Vagina (tissue), 2 donors: ENCODE results near the gene MPPED2.

Experiments
- CTCF ChIP-seq, 3 experiments: fragments of 450-650 bp in 2 of 3; fragments of 200-600 bp in 1 of 3; sonication (generic) in 1 of 3; IDR thresholded peaks; one replicate each; pipeline ENCODE4 v1.5.1; 2017 to 2019; ENCODE audit warnings: antibody characterized with exemption in 3 of 3, mild to moderate bottlenecking in 2 of 3, moderate library complexity in 2 of 3
- POLR2A ChIP-seq, 2 donors: fragments of 450-650 bp; IDR thresholded peaks; one replicate each; pipeline ENCODE4 v1.6.1; 2017; ENCODE audit warnings: antibody characterized with exemption in 2 of 2, mild to moderate bottlenecking in 2 of 2, moderate library complexity in 2 of 2
- POLR2AphosphoS5 ChIP-seq, 2 donors: sonication (generic); formaldehyde crosslinking; IDR thresholded peaks; one replicate each; pipeline ENCODE4 v1.9.0; 2017; ENCODE audit warnings: antibody characterized with exemption in 2 of 2, mild to moderate bottlenecking in 2 of 2, low read depth in 1 of 2; ENCODE audit not compliant: insufficient read depth in 1 of 2

GRCh38 chr11:30364837-30365482 lies 221.2 kb downstream of the MPPED2 start:
- no peak for TF ChIP-seq CTCF (IDR thresholded peaks at IDR 0.05)
- TF ChIP-seq POLR2AphosphoS5 (IDR thresholded peaks at IDR 0.05; ENCODE audit: insufficient read depth in 1 of 2, low read depth in 1 of 2), result no peak
- no peak for TF ChIP-seq POLR2A (IDR thresholded peaks at IDR 0.05)
